ACC112 (cell line): ENCODE measurements around the gene CDC23.

Experiments used
- H2AFZ ChIP-seq: fragments of 200-600 bp; sonication (generic); one replicate; pipeline ENCODE4 v1.6.0; 2017; ENCODE audit warnings: antibody characterized with exemption, low read length; ENCODE audit not compliant: unreplicated experiment
- H3K27ac ChIP-seq: fragments of 200-600 bp; sonication (generic); 2 replicates; pipeline ENCODE4 v1.5.1; 2014; ENCODE audit warnings: low read depth, mild to moderate bottlenecking, antibody characterized with exemption, low read length, moderate library complexity
- H3K27me3 ChIP-seq: fragments of 200-600 bp; sonication (generic); 2 replicates; pipeline ENCODE4 v1.6.1; 2014; ENCODE audit warnings: mild to moderate bottlenecking, antibody characterized with exemption, low read length, moderate library complexity, mixed read lengths; ENCODE audit not compliant: insufficient read depth
- H3K36me3 ChIP-seq: fragments of 200-600 bp; sonication (generic); 2 replicates; pipeline ENCODE4 v1.6.1; 2016; ENCODE audit warnings: mild to moderate bottlenecking, antibody characterized with exemption, low read length, moderate library complexity, mixed read lengths; ENCODE audit not compliant: insufficient read depth
- H3K4me1 ChIP-seq: fragments of 200-600 bp; sonication (generic); one replicate; pipeline ENCODE4 v1.6.1; 2016; ENCODE audit warnings: low read length, mixed read lengths; ENCODE audit not compliant: insufficient read depth, unreplicated experiment, control insufficient read depth
- H3K4me3 ChIP-seq: fragments of 200-600 bp; sonication (generic); 2 replicates; pipeline ENCODE4 v1.5.1; 2014; ENCODE audit warnings: mild to moderate bottlenecking, low read depth, low read length
- H3K79me2 ChIP-seq: fragments of 200-600 bp; sonication (generic); one replicate; pipeline ENCODE4 v1.6.0; 2016; ENCODE audit warnings: low read length; ENCODE audit not compliant: control insufficient read depth, unreplicated experiment, insufficient read depth

The CDC23 gene

DNA sequence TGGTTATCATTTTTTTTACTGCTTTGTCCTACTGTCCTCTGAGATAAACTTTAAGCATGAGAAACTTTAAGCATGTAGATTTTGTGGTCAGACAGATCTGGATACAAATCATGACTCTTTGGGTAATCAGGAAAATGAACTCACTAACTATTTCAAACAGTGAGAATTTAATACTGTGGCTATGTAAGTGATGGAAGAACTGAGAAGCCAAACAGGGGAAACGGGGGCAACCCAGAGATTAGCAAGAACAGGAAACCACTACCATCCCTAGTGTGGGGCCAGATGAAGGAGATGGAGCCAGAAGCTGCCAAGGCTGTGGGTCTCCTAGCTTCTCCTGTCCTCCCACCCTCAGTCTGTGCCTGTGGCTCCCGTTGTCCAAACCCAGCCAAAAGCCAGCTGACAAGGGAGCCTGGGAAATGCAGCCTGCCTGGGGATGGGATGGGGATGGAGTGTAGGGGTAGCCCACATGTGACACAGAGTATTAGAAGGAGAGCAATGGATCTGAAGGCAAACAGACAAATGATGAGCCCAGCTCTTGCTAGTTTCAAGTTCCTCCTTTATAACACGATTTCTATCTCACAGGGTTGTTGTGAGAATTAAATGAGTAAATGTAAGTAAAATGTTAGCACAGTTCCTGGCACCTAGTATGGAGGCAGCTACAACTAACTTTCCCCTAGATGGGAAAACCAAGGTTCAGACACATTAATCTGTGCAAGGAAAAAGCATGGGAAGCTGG lies 27.7 kb upstream of the CDC23 start:
- Histone ChIP-seq H3K36me3 (no peaks in the 10 kb centered on the region), H3K4me1 (peaks cover 8% of the 10 kb centered on the region), H3K27me3 (peaks cover 54% of the 10 kb centered on the region), H3K4me3 (no peak overlapping the region), H2AFZ (no peak overlapping the region), H3K79me2 (no peaks in the 10 kb centered on the region), H3K27ac (no peak overlapping the region)

DNA sequence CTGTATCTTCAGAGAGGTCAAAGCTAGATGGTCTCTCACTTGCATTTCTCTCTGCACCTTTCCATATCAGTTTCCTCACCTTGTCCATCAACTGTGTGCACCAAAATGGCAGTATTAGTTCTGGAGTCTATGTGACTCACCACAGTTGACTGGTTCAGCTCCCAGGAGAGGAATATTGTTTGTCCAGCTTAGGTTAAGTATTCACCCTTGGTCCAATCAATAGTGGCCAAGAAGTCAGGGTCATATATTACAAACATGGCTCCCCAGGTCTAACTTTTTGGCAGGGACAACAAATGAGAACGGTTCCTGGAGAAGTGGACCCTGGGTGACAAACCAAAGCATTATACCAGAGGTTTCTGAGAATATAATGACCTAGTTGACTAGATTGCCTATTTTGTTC lies 24.9 kb upstream of the CDC23 start:
- no peak overlapping the region for H3K27ac ChIP-seq
- no peak overlapping the region for H3K4me3 ChIP-seq
- no peak overlapping the region for H2AFZ ChIP-seq
- H3K4me1 ChIP-seq, result peaks cover 8% of the 10 kb centered on the region
- peaks cover 38% of the 10 kb centered on the region for H3K27me3 ChIP-seq
- H3K36me3 ChIP-seq, result no peaks in the 10 kb centered on the region
- H3K79me2 ChIP-seq, result no peaks in the 10 kb centered on the region

DNA sequence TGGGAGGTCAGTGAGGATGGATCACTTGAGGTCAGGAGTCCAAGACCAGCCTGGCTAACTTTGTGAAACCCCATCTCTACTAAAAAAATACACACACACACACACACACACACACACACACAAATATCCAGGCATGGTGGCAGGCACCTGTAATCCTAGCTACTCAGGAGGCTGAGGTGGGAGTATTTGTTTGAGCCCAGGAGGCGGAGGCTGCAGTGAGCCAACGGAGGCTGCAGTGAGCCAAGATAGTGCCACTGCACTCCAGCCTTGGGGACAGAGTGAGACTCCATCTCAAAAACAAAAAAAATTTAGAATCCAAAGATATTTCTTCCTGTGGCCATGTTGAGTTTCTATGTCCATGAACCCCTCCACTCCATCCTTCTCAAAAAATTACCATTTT lies 21.5 kb upstream of the CDC23 start:
- Histone ChIP-seq H3K36me3 (no peaks in the 10 kb centered on the region), H3K27ac (no peak overlapping the region), H3K4me3 (no peak overlapping the region), H3K27me3 (peaks cover 9% of the 10 kb centered on the region), H3K4me1 (peaks cover 16% of the 10 kb centered on the region), H3K79me2 (no peaks in the 10 kb centered on the region), H2AFZ (no peak overlapping the region)

DNA sequence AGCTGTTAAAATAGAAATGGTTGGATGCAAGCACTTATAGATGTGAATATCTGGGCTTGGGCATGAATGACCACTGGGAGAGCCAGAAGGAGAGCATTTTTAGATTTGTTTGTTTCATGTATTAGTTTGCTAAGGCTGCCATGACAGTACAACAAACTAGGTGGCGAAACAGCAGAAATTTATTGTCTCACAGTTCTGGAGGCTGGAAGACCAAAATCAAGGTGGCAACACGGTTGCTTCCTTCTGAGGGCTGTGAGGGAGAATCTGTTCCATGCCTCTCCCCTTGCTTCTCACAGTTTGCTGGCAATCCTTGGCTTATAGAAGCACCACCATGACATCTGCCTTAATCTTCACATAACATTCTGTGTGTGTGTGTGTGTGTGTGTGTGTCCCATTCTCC lies 20.2 kb upstream of the CDC23 start:
- no peaks in the 10 kb centered on the region for H3K79me2 ChIP-seq

DNA sequence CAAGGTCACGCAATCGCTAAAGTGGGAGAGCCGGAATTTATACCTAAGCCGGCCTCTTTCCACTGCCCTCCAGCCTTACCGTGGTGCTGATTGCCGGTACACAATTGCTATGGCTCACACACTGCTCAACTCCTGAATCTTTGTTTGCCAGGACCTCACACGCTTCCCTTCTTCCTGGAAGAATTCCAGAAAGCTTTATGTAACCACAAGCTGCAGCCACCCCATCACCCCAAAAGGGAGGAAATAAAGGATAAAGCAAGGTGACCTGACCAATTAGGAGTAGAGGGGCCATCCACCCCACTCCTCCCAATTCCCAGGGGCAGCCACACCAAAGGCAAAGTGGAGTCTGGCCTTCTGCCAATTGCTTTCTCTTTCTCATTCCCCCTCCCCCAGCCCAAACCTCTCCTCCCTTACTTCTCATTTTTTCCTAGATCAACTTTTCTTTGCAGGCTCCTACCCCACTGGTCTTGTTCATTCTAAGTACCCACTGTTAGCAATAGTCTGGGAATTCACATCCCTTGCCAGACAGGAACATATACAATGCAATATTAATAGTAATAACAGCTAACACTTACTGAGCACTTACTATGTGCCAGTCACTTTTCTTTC lies 18.0 kb upstream of the CDC23 start:
- Histone ChIP-seq H3K4me3 (no peak overlapping the region), H3K27me3 (no peaks in the 10 kb centered on the region), H3K4me1 (peaks cover 16% of the 10 kb centered on the region), H2AFZ (no peak overlapping the region), H3K79me2 (no peaks in the 10 kb centered on the region), H3K36me3 (no peaks in the 10 kb centered on the region), H3K27ac (no peak overlapping the region)

More for the DNA sequence above, 20.2 kb upstream of the CDC23 start:
- Histone ChIP-seq H3K4me3 (no peak overlapping the region), H3K27me3 (no peaks in the 10 kb centered on the region), H3K27ac (no peak overlapping the region), H3K4me1 (peaks cover 16% of the 10 kb centered on the region), H2AFZ (no peak overlapping the region), H3K36me3 (no peaks in the 10 kb centered on the region)

DNA sequence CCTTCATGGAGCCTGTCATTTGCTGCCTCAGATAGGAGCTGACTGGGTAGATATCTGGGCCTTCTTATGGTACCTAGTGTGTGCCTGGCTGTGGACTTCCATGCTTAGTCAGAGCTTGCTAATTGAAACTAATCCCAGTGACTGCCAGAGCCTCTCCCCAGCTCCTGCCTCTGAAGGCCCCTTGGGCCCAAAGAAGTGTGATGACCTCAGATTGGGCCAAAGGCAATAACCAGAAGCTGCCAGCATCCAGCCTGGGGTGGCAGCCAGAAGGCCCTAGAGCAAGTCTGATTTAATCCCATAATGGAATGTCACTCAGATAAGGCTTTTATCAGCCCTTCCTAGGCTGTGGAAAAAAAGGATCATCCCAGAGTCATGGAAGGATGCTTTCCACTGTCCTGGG lies 17.1 kb upstream of the CDC23 start:
- no peaks in the 10 kb centered on the region for H3K27me3 ChIP-seq
- no peak overlapping the region for H3K27ac ChIP-seq
- no peak overlapping the region for H2AFZ ChIP-seq
- no peaks in the 10 kb centered on the region for H3K36me3 ChIP-seq
- no peaks in the 10 kb centered on the region for H3K79me2 ChIP-seq
- H3K4me1 ChIP-seq, result peaks cover 16% of the 10 kb centered on the region
- no peak overlapping the region for H3K4me3 ChIP-seq

DNA sequence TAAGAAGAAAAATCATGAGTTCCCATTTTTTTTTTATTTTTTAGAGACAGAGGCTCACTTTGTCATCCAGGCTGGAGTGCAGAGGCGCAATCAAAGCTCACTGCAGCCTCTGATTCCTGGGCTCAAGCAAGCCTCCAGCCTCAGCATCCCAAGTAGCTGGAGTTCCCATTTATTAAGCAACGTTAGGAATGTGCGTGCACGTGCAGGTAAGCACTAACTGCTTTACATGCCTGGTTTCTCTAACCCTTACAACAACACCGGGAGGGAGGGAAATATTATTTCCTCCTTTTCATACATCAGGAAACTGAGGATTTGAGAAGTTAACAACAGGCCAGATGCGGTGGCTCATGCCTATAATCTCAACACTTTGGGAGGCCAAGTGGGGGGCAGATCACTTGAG lies 16.3 kb upstream of the CDC23 start:
- Histone ChIP-seq H3K4me1 (peaks cover 16% of the 10 kb centered on the region), H3K79me2 (no peaks in the 10 kb centered on the region), H3K27ac (no peak overlapping the region), H3K27me3 (no peaks in the 10 kb centered on the region), H3K36me3 (no peaks in the 10 kb centered on the region), H3K4me3 (no peak overlapping the region), H2AFZ (no peak overlapping the region)

DNA sequence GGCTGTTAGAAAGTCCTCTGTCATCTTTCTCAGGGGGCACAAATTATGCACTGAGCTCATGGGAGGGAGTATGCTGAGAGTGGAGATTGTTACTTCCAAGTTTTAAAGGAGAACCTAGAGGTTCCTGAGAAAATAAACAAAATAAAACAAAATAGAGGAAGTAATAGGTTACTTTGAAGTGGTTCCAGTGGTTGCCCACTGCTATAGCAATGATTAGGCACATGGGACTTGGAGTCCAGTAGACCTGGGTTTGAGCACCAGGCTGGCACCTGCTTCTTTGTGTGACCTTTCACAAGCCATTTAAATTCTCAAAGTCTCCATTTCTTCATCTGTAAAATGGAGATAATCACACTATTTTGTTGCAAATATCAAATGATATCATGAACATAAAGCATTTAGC lies 13.8 kb upstream of the CDC23 start:
- H3K27ac ChIP-seq, result no peak overlapping the region
- no peaks in the 10 kb centered on the region for H3K27me3 ChIP-seq
- H3K79me2 ChIP-seq, result no peaks in the 10 kb centered on the region
- H3K36me3 ChIP-seq, result no peaks in the 10 kb centered on the region
- H2AFZ ChIP-seq, result no peak overlapping the region
- peaks cover 16% of the 10 kb centered on the region for H3K4me1 ChIP-seq
- no peak overlapping the region for H3K4me3 ChIP-seq

DNA sequence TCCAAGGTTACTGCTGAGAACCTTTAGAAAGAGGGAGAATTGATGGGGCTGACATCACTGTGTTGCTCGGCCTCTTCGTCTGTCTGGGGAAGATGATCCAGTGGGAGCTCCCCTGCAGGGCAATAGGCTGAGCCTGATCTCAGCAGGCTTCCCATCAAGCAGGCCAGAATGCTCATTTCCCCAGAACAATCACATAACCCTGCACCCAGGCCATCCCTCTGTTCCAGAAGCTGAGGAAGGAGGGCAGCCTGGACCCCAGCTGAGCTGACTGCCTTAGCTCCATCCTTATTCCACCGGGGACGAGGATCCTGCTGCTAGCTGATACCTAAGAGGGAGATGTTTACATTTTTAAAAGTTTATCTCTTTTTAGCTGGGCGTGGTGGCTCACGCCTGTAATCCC lies 11.6 kb upstream of the CDC23 start:
- Histone ChIP-seq H3K4me3 (no peak overlapping the region), H3K27me3 (no peaks in the 10 kb centered on the region), H3K36me3 (no peaks in the 10 kb centered on the region), H3K79me2 (no peaks in the 10 kb centered on the region), H3K27ac (no peak overlapping the region), H3K4me1 (no peaks in the 10 kb centered on the region), H2AFZ (no peak overlapping the region)

DNA sequence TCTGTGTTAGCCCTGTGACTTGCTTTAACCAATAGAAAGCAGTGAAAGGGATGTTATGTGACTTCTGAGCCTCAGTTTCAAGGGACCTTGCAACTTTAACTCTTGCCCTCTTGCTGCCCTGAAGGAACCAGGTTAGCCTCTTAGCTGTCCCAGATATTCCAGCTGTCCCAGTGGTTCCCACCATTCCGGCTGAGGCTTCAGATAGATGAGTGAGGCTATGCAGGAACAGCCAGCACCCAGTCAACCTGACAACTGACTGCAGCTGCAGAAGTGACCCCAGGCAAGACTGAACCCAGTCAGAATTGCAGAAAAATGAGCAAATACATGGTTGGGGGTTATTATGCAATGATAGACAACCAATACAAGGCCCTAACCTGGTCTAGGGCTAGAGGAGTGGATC lies 10.4 kb upstream of the CDC23 start:
- H3K79me2 ChIP-seq, result no peaks in the 10 kb centered on the region
- H3K27ac ChIP-seq, result no peak overlapping the region
- H3K36me3 ChIP-seq, result no peaks in the 10 kb centered on the region
- no peaks in the 10 kb centered on the region for H3K27me3 ChIP-seq
- no peaks in the 10 kb centered on the region for H3K4me1 ChIP-seq
- H3K4me3 ChIP-seq, result no peak overlapping the region
- no peak overlapping the region for H2AFZ ChIP-seq

DNA sequence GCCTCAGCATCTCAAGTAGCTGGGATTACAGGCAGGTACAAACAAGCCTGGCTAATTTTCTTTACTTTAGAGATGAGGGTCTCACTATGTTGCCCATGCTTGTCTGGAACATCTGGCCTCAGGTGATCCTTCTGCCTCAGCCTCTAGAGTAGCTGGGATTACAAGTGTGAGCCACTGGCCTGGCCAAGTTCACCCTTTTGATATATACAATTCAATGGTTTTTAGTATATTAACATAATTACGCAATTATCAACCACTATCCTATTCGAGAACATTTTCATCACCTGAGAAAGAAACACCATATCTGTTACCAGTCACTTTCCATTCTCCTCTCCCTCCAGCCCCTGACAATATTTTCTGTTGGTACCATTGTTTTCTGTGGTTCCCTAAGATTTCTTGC lies 3.7 kb upstream of the CDC23 start:
- Histone ChIP-seq H2AFZ (no peak overlapping the region), H3K4me1 (no peaks in the 10 kb centered on the region), H3K27me3 (no peaks in the 10 kb centered on the region), H3K79me2 (peaks cover 13% of the 10 kb centered on the region), H3K36me3 (no peaks in the 10 kb centered on the region), H3K27ac (no peak overlapping the region), H3K4me3 (no peak overlapping the region)
